GM12892 (cell line): ENCODE data around the gene KCNG2.

Experiments used
- POLR2A ChIP-seq: IDR thresholded peaks from 2 replicates; pipeline ENCODE4 v1.6.1; 2011; ENCODE audit warnings: low read depth, low read length, control low read depth
- TAF1 ChIP-seq: IDR thresholded peaks from 2 replicates; pipeline ENCODE4 v1.6.1; 2011; ENCODE audit warnings: low read depth, mild to moderate bottlenecking, control low read depth, low read length, borderline replicate concordance

- TF ChIP-seq TAF1 (no peak), POLR2A (no peak)
These were observed 53.8 kb downstream of the KCNG2 start for GRCh38 chr18:79851489-79851888.
